SK-N-SH (cell line): ENCODE data around the gene CCDC9. TPM values are rescaled to one million over a fixed set of nuclear protein-coding genes. Genes with fewer than 3 reads are reported as not detected.

ENCODE experiments used
- CTCF ChIA-PET: fragments of 300-600, 350-600 bp; formaldehyde crosslinking; extraction: SDS; loops from one replicate; lab custom pipeline; 2021; lab: Yijun Ruan, JAX
- POLR2A ChIA-PET: fragments of 350-600 bp; sonication (Branson Sonifier 250); formaldehyde crosslinking; extraction: SDS; loops from one replicate; lab custom pipeline; 2020; ENCODE audit warnings: antibody characterized with exemption, inconsistent platforms; lab: Yijun Ruan, JAX
- DNase-seq: peaks from one replicate; pipeline ENCODE4 v3.0.0; 2012
- H2AFZ ChIP-seq: fragments of 200-600 bp; sonication (generic); 2 replicates; pipeline ENCODE4 v1.8.1; 2016; ENCODE audit warnings: antibody characterized with exemption, mild to moderate bottlenecking, low read depth
- H3F3A ChIP-seq: fragments of 200-600 bp; sonication (generic); replicated peaks from 2 replicates; pipeline ENCODE3; 2016; ENCODE audit warnings: antibody characterized with exemption, mild to moderate bottlenecking; ENCODE audit not compliant: insufficient read depth
- H3K27ac ChIP-seq, 2 experiments: fragments of 200-500 bp in 1 of 2; fragments of 200-600 bp in 1 of 2; sonication (Bioruptor generic) in 1 of 2; sonication (generic), shearing (Covaris generic) in 1 of 2; 2 replicates each; pipeline versions ENCODE4 v1.5.1 to v1.6.1; 2014 to 2016; ENCODE audit warnings: low read depth in 2 of 2, inconsistent platforms in 1 of 2, low read length in 1 of 2, mild to moderate bottlenecking in 1 of 2, mixed read lengths in 1 of 2
- H3K27me3 ChIP-seq: fragments of 200-600 bp; sonication (generic), shearing (Covaris generic); 2 replicates; pipeline ENCODE4 v1.6.1; 2016; ENCODE audit warnings: mixed run types; ENCODE audit not compliant: insufficient read depth
- H3K36me3 ChIP-seq, 2 experiments: fragments of 200-500 bp in 1 of 2; fragments of 200-600 bp in 1 of 2; sonication (Bioruptor generic) in 1 of 2; sonication (generic) in 1 of 2; replicated peaks in 1 of 2; 2 replicates each; pipeline versions ENCODE3 to v1.5.1; 2014 to 2016; ENCODE audit warnings: low read length in 1 of 2, mild to moderate bottlenecking in 1 of 2; ENCODE audit not compliant: insufficient read depth in 2 of 2, control insufficient read depth in 1 of 2
- H3K4me1 ChIP-seq, 2 experiments: fragments of 200-500 bp in 1 of 2; fragments of 200-600 bp in 1 of 2; sonication (Bioruptor generic) in 1 of 2; sonication (generic), shearing (Covaris generic) in 1 of 2; 2 replicates each; pipeline versions ENCODE4 v1.5.1 to v1.6.1; 2014 to 2016; ENCODE audit warnings: low read depth in 1 of 2, low read length in 1 of 2, mixed run types in 1 of 2; ENCODE audit not compliant: insufficient read depth in 2 of 2, control insufficient read depth in 1 of 2
- H3K4me2 ChIP-seq: fragments of 200-600 bp; sonication (generic), shearing (Covaris generic); 2 replicates; pipeline ENCODE4 v1.6.1; 2017; ENCODE audit warnings: mixed run types
- H3K4me3 ChIP-seq, 2 experiments: fragments of 200-500 bp in 1 of 2; fragments of 200-600 bp in 1 of 2; sonication (Bioruptor generic) in 1 of 2; sonication (generic), shearing (Covaris generic) in 1 of 2; 2 replicates each; pipeline versions ENCODE4 v1.5.1 to v1.8.1; 2014 to 2016; ENCODE audit warnings: low read depth in 2 of 2, inconsistent platforms in 1 of 2, low read length in 1 of 2, mild to moderate bottlenecking in 1 of 2, mixed read lengths in 1 of 2, moderate library complexity in 1 of 2
- H3K79me2 ChIP-seq: fragments of 200-600 bp; sonication (generic); 2 replicates; pipeline ENCODE4 v1.8.1; 2017; ENCODE audit warnings: mild to moderate bottlenecking; ENCODE audit not compliant: insufficient read depth
- H3K9ac ChIP-seq: fragments of 200-600 bp; sonication (generic); 2 replicates; pipeline ENCODE4 v1.6.1; 2017; ENCODE audit warnings: mixed run types
- H3K9me2 ChIP-seq: fragments of 200-600 bp; sonication (generic); 2 replicates; pipeline ENCODE4 v1.6.1; 2017; ENCODE audit warnings: mixed run types
- H3K9me3 ChIP-seq: fragments of 200-600 bp; sonication (generic); 2 replicates; pipeline ENCODE4 v1.6.1; 2017; ENCODE audit warnings: mixed run types, mild to moderate bottlenecking, moderate library complexity
- H4K20me1 ChIP-seq: fragments of 200-600 bp; sonication (generic); 2 replicates; pipeline ENCODE4 v1.6.1; 2017; ENCODE audit warnings: mild to moderate bottlenecking, mixed run types; ENCODE audit not compliant: insufficient read depth
- CHD2 ChIP-seq: fragments of 150-350 bp; IDR thresholded peaks from 2 replicates; pipeline ENCODE4 v1.6.1; 2018; ENCODE audit warnings: low read length; ENCODE audit not compliant: partially characterized antibody
- EZH2phosphoT487 ChIP-seq: fragments of 200-600 bp; sonication (generic); IDR thresholded peaks from 2 replicates; pipeline ENCODE4 v1.6.1; 2017; ENCODE audit warnings: low read depth, mixed run types, mild to moderate bottlenecking, antibody characterized with exemption, moderate library complexity, borderline replicate concordance
- FOSL2 ChIP-seq: IDR thresholded peaks from 2 replicates; pipeline ENCODE4 v1.4.0; 2012; ENCODE audit warnings: low read depth, mild to moderate bottlenecking, moderate library complexity, borderline replicate concordance
- GABPA ChIP-seq: IDR thresholded peaks from 2 replicates; pipeline ENCODE4 v1.4.0; 2012; ENCODE audit warnings: low read depth, mild to moderate bottlenecking
- IRF3 ChIP-seq: fragments of 150-350 bp; IDR thresholded peaks from 2 replicates; pipeline ENCODE4 v1.6.1; 2016; ENCODE audit warnings: mild to moderate bottlenecking, low read depth, low read length
- MAX ChIP-seq: IDR thresholded peaks from 2 replicates; pipeline ENCODE4 v1.4.0; 2012; ENCODE audit warnings: low read depth
- MEF2A ChIP-seq: IDR thresholded peaks from 2 replicates; pipeline ENCODE4 v1.4.0; 2012; ENCODE audit warnings: low read depth, borderline replicate concordance
- MXI1 ChIP-seq: IDR thresholded peaks from 2 replicates; pipeline ENCODE4 v1.6.1; 2012; ENCODE audit warnings: mild to moderate bottlenecking, low read depth, low read length, improper control_type of control experiment
- NFIC ChIP-seq: IDR thresholded peaks from 2 replicates; pipeline ENCODE4 v1.4.0; 2012; ENCODE audit warnings: borderline replicate concordance
- PBX3 ChIP-seq: IDR thresholded peaks from 2 replicates; pipeline ENCODE4; 2012
- POLR2AphosphoS5 ChIP-seq: IDR thresholded peaks from 2 replicates; pipeline ENCODE4 v1.6.1; 2012; ENCODE audit warnings: low read depth, low read length
- RCOR1 ChIP-seq: fragments of 150-350 bp; IDR thresholded peaks from 2 replicates; pipeline ENCODE4 v1.6.1; 2017; ENCODE audit warnings: antibody characterized with exemption, low read length
- RFX5 ChIP-seq: IDR thresholded peaks from 2 replicates; pipeline ENCODE4 v1.6.1; 2012; ENCODE audit warnings: mild to moderate bottlenecking, improper control_type of control experiment, low read length
- RXRA ChIP-seq: IDR thresholded peaks from 2 replicates; pipeline ENCODE4 v1.4.0; 2012; ENCODE audit warnings: low read depth, mild to moderate bottlenecking, borderline replicate concordance
- SIN3A ChIP-seq: IDR thresholded peaks from 2 replicates; pipeline ENCODE4 v1.6.1; 2012; ENCODE audit warnings: low read depth, mild to moderate bottlenecking, low read length, moderate library complexity, borderline replicate concordance
- TAF1 ChIP-seq: IDR thresholded peaks from 2 replicates; pipeline ENCODE4 v1.6.1; 2012; ENCODE audit warnings: low read depth, mild to moderate bottlenecking, low read length, moderate library complexity, borderline replicate concordance
- TCF12 ChIP-seq: IDR thresholded peaks from 2 replicates; pipeline ENCODE4 v1.4.0; 2012
- USF2 ChIP-seq: fragments of 150-350 bp; IDR thresholded peaks from 2 replicates; pipeline ENCODE4 v1.6.1; 2017; ENCODE audit warnings: antibody characterized with exemption, low read length, low read depth, borderline replicate concordance
- YY1 ChIP-seq: IDR thresholded peaks from 2 replicates; pipeline ENCODE4 v1.4.0; 2012; ENCODE audit warnings: low read depth, mild to moderate bottlenecking
- ZBTB33 ChIP-seq: IDR thresholded peaks from 2 replicates; pipeline ENCODE4 v1.4.0; 2012; ENCODE audit warnings: low read depth, borderline replicate concordance
- WGBS: methylation state at CpG from one replicate; pipeline ENCODE4 v1.1.6; 2017; ENCODE audit warnings: low lambda C conversion rate; 5-methylcytosine and 5-hydroxymethylcytosine counted together
- polyA plus RNA-seq, 3 experiments: library from polyadenylated mRNA; depleted of rRNA; stranded (reverse); fragments of >200 nt; gene quantifications; 2 replicates each; pipeline ENCODE4 v1.2.3, GENCODE V29; 2012

The CCDC9 gene
- polyA plus RNA-seq, 1 of the 3 experiments (the other 2 are of a cell fraction), result 12.4 TPM

GRCh38 chr19:47253970-47254369 is 2.4 kb upstream of the CCDC9 start:
- WGBS, result 93% methylated on average over 5 of the region's 5 CpGs
- POLR2A ChIA-PET, result interaction anchor here (0.9 kb wide), 1 partner anchor 43 kb away, joined by 3 read pairs; no protein-coding TSS in a partner anchor
- H3K9ac ChIP-seq, result no peak overlapping the region
- no peak overlapping the region for H3K4me3 ChIP-seq
- CTCF ChIA-PET, result interaction anchor here (2.2 to 6.4 kb wide), 2 partner anchors 9 to 43 kb away, joined by 10 to 51 read pairs; no protein-coding TSS in a partner anchor
- peaks cover 16% of the 10 kb centered on the region for H3F3A ChIP-seq
- peak overlapping the region; percentile 24; the same call in 1 of the 2 replicates for H3K4me2 ChIP-seq
- peaks cover 5 to 7% of the 10 kb centered on the region in 2 experiments for H3K36me3 ChIP-seq
- no peak overlapping the region for H2AFZ ChIP-seq
- no peaks in the 10 kb centered on the region; the same call in 1 of the 2 replicates for H4K20me1 ChIP-seq
- H3K9me3 ChIP-seq, result no peaks in the 10 kb centered on the region
- no peak for DNase-seq
- peaks cover 9 to 13% of the 10 kb centered on the region in 2 experiments; a peak in 2 of 4 replicates for H3K4me1 ChIP-seq
- TF ChIP-seq RFX5 (no peak), GABPA (no peak), CHD2 (no peak), YY1 (no peak), USF2 (no peak), RCOR1 (no peak), RXRA (no peak), NFIC (no peak), ZBTB33 (no peak), SIN3A (no peak), POLR2AphosphoS5 (no peak), MEF2A (no peak), TCF12 (no peak)
- TF ChIP-seq, all 33 proteins: peak for 0
- peaks cover 15% of the 10 kb centered on the region for H3K79me2 ChIP-seq
- no peaks in the 10 kb centered on the region for H3K27me3 ChIP-seq
- no peaks in the 10 kb centered on the region for H3K9me2 ChIP-seq
- H3K27ac ChIP-seq, result peak overlapping the region; percentile 23 to 62; a peak in 3 of 4 replicates

- no peak for TF ChIP-seq EZH2phosphoT487
- peak; percentile 57; the same call in 1 of the 2 replicates for TF ChIP-seq MXI1
- no peak for TF ChIP-seq TAF1
- TF ChIP-seq CHD2, result peak; percentile 21
- no peak for TF ChIP-seq IRF3
- 0 out of 2 replicates have a peak, but pooled peaks have one; percentile 8 for TF ChIP-seq NFIC
- TF ChIP-seq TCF12, result no peak
- TF ChIP-seq MAX, result 0 out of 2 replicates have a peak, but pooled peaks have one; percentile 18
- no peak for TF ChIP-seq FOSL2
- TF ChIP-seq PBX3, result peak; percentile 14
- Histone ChIP-seq H3K9me3 (no peaks in the 10 kb centered on the region), H3K4me1 (peaks cover 9 to 13% of the 10 kb centered on the region in 2 experiments; a peak in 2 of 4 replicates), H4K20me1 (no peaks in the 10 kb centered on the region; the same call in 1 of the 2 replicates), H3K27ac (peak overlapping the region; percentile 94), H3K27me3 (no peaks in the 10 kb centered on the region), H2AFZ (no peak overlapping the region; the same call in 1 of the 2 replicates), H3K36me3 (peaks cover 27 to 29% of the 10 kb centered on the region in 2 experiments), H3F3A (peaks cover 16% of the 10 kb centered on the region), H3K4me2 (peak overlapping the region; percentile 88; the same call in 1 of the 2 replicates), H3K9ac (peak overlapping the region; percentile 73), H3K79me2 (peaks cover 37% of the 10 kb centered on the region), H3K4me3 (peak overlapping the region; percentile 69 to 72), H3K9me2 (no peaks in the 10 kb centered on the region)
- CTCF ChIA-PET, result interaction anchor here (0.7 to 6.4 kb wide), 6 partner anchors 9 to 107 kb away, joined by 3 to 51 read pairs (median 4); no protein-coding TSS in a partner anchor
- POLR2A ChIA-PET, result interaction anchor here (0.6 to 2.6 kb wide), 12 partner anchors 10 to 625 kb away, joined by 3 to 18 read pairs (median 4); partner anchors contain the start of genes AP2S1, INAFM1 and ZC3H4
- WGBS, result 2% methylated on average over 36 of the region's 52 CpGs
- DNase-seq, result peak; percentile 97
These were observed 527 bp downstream of the CCDC9 start for GRCh38 chr19:47256693-47257410.
